T1000 (cell line): ENCODE measurements around the gene FADS6.

Experiments
- DNase-seq: peaks from one replicate; lab custom pipeline; 2025; ENCODE audit warnings: mixed read lengths; lab: John Stamatoyannopoulos, UW

Gene FADS6

DNA sequence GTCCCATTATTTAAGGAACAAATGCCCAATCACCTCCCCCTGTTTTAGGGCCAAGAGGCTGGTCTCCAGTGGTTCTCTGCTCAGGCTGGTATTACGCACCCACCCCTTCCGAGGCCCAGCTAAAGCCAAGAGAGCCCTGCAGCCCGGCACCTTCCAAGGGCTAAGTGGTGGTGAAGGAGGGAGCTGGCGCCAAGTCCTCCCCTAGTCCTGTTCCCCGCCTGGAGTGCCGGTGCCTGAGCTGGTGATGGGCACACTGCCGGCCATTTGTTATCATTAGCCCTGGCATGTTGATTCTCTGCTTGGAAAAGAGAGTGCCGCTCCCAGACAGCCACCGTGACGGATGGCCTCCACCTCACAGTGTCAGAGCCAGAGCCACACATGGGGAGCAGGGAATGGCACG, 65.6 kb downstream of the FADS6 start:
- DNase-seq = no peak
